ENCODE results near the gene MTIF3.

MTIF3 gene

GRCh38 chr13:27455331-27455855 lies 5.0 kb upstream of the MTIF3 start:
- no peak for DNase-seq (ENCODE audit: low spot score)

GRCh38 chr13:27450921-27451471 lies 632 bp upstream of the MTIF3 start:
- peak; percentile 40 for DNase-seq (ENCODE audit: low spot score)

- DNase-seq (ENCODE audit: low spot score): no peak
Measured at GRCh38 chr13:27449081-27449603, 1.2 kb downstream of the MTIF3 start.

DNA sequence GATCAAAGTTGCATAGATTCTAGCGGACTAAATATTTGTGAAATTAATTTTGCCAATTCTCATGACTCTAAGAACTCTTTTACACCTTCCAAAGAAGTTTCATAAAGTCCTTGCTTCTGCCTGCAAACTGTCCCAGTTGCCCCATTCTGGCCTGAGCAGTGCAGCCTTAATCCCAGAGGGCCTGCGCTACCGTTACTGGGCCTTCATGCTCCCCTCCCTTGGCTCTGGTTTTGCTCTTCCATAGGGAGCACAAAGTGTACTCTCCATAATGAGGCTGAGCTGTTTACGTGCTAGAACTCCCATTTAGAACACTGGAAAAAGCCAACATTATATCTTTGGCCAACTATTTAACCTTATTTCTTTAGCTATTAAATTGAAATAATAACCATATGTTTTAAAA lies 2.1 kb downstream of the MTIF3 start:
- no peak for DNase-seq (ENCODE audit: low spot score)

DNA sequence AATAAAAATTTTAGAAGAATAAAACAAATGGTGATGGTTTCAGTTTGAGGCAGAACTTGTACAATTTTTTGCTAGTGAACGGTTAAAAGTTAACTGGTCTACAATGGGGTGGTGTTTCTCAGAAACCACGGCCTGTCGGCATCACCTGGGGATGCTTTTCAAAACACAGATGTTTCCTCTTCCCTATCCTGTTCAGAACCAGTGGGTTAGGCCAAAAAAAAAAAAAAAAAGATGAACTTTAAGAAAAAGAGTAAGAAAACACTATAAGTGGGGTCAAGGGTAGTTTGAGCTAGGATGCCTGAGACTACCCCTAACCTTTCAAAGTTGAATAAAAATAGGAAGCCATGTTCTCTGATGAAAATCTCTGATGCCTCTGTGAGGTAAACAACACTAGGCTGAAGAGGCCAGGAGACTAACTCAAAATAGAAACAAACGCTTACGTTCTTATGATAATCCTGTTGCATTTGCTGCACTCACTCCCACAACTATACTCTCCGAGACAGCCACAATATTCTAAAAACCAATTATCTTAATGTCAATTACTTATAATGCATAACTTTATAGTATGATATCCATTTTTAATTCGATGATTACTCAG lies 3.3 kb downstream of the MTIF3 start:
- DNase-seq (ENCODE audit: low spot score): no peak

GRCh38 chr13:27442797-27443196 lies 7.6 kb downstream of the MTIF3 start:
- DNase-seq (ENCODE audit: low spot score): no peak

DNA sequence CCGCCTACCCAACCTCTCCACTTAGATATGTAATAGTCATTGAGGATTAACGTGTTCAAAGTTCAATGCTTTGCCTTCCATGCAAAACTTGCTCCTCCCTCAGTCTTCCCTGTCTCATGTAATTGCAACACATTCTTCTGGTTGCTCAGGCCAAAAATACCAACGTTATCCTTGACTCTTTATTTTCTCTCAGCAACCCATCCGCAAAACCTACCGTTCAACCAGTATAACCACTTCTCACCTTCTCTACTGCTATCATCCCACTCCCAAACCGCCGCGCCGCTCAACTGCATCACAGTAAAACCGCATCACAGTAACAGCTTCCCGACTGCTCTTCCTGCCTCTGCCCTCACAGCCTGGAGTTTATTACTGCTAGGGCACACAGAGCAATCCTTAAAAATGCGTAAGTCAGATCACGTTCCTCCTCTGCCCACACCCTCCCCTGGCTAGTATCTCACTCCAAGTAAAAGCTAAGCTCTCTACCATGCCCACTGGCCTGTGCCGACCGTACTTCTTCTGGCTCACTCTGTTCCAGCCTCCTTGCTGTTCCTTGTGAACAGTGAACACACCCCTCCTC lies 8.2 kb downstream of the MTIF3 start:
- DNase-seq (ENCODE audit: low spot score): no peak

GRCh38 chr13:27440408-27440807 lies 10.0 kb downstream of the MTIF3 start:
- DNase-seq (ENCODE audit: low spot score): no peak

- no peak for DNase-seq (ENCODE audit: low spot score)
Measured at GRCh38 chr13:27437126-27437525, 13.2 kb downstream of the MTIF3 start.

DNA sequence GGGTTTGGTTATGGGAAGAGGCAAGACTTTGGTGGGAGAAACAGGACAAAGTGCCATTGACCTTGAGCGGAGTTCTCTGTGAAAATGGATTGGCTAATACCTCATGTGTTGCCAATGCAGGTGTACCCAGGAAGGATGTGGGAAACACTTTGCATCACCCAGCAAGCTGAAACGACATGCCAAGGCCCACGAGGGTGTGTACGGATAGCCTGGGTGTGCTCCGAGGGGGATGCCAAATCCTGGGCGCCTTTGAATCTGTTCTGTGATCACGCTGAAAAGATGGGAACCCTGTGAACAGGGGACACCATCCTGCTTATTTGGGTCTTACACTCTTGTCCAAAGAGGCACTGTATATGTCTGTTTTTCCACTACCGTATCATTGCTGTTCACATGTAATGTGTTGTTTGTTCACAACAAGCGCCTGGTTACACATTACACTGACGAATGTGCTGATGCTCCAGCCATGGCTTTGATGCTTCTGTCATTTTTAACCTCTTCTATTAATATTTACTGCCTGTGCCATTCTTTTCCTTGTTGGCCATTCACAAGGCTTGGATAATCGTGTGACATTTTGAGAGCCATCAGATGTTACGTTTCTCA lies 17.7 kb downstream of the MTIF3 start:
- no peak for DNase-seq (ENCODE audit: low spot score)

GRCh38 chr13:27432180-27432579 lies 18.2 kb downstream of the MTIF3 start:
- no peak for DNase-seq (ENCODE audit: low spot score)

GRCh38 chr13:27428160-27428559 lies 22.2 kb downstream of the MTIF3 start:
- DNase-seq (ENCODE audit: low spot score): no peak

- DNase-seq (ENCODE audit: low spot score): no peak
Measured at GRCh38 chr13:27427641-27428040, 22.7 kb downstream of the MTIF3 start.

DNA sequence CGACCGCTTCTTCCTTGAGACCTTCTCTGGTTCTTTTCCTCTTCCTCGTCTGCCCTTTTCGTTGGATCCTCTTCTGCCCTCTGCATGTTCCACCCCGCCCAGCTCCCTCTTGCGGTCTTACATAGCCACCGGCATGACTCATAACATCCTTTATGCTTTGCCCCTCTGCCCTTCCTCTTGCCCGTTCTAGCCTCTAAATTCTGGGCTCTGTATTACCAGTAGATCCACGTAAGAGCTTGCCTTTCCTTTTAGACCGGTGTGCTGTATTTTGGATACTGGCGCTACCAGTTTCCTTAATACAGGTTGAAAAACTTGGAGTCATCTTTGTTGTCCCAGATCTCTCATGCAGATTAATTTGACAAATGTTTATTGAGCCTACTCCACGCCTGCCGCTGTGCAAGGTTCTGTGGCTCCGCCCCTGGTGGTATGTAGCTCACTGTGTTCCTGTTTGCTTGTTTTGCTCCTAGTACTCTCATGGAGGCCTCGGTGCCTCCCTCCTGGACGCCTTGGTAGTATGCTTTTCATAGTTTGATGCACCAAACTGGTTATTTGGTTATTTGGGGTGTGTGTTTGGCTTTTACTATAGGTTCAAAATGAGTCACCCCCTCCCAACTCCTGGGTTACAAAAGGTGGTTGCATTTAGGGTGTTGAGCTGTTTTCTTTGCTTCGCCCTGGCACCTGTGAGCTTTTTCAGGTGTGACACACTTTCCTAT lies 24.3 kb downstream of the MTIF3 start:
- peak; percentile 77 for DNase-seq (ENCODE audit: low spot score)

- no peak for DNase-seq (ENCODE audit: low spot score)
Measured at GRCh38 chr13:27425158-27425917, 25.0 kb downstream of the MTIF3 start.

DNA sequence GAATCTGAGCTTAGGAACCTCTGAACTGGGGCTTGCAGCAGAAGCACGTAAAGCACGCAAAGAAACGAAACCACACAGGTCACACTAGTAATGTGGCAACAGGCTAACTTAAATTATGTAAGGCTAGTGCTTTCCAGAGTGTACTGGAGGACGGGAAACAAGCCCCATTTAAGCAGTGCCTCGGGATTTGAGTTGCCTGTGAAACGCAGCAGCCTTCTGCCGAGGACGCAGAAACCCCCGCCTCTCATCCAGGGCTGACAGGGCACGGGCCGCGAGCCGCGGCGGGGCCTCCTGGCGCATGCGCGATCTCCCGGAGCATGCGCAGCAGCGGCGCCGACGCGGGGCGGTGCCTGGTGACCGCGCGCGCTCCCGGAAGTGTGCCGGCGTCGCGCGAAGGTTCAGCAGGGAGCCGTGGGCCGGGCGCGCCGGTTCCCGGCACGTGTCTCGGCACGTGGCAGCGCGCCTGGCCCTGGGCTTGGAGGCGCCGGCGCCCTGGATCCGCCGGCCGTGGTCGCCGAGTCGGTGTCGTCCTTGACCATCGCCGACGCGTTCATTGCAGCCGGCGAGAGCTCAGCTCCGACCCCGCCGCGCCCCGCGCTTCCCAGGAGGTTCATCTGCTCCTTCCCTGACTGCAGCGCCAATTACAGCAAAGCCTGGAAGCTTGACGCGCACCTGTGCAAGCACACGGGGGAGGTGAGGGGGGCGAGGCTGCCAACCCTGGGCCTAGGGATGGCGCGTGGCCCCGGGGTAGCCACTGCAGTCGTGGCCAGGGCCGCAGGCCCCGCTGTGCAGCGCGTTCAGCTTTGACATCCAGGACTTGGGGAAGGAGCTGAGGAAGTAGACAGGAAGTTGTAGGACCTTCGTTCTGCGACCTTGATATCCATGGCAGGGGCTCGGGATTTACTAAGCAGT lies 25.9 kb downstream of the MTIF3 start, which contains the start of gene GTF3A:
Gene GTF3A, plus strand, starts transcription at position 374 of the 912 bp plus-strand sequence.
- DNase-seq (ENCODE audit: low spot score): peak; percentile 98

DNA sequence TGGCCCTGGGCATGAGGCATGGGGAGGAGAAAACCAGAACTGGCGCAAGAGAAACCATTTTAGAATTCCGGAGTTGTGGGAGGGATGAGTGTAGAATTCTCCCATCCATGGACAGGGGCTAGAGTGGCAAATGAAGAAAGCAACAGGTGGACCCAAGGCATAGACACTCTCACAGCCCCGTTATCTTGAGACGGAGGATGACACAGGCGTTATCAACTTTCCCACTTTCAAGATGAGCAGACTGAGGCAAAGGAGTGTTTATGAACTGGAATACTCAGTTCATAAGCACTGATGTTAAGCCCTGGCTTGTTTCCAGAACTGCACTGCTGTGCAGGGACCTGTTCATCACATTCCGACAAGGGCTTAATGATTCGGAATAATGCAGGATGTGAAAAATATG lies 27.0 kb downstream of the MTIF3 start:
- no peak for DNase-seq (ENCODE audit: low spot score)

DNA sequence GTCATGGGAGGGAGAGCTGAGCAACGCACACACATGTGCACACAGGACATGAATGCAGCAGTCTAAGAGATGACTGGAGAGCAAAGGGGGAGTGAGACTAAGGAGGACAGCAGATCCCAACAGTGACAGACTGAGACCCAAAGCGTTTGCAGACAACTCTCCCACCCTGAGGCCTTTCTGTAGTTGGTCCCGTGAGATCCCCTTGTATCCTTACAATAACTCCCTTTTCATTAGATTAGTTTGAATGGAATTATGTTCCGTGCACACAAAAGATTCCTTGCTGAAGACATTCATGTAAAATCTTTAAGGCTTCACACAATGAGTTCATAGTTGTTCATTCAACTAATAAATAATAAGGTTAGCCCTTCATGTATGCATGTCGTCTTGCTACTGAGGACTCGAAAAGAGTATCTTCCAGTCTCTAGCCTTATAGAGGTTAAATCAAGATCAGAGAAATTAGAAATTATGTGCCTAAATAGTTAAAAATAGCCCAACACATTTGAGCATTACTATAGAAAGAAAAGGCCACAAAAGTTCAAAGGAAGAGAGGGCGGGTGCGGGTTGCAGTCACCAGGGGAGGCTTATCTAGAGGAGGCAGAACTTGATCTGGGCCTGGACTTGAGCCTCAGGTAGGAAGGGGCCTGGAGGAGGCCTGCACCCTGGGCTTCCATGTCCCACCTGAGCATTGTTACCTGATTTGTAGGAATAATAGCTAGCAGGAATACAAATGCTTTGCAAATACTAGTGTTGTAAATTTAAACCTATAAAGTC lies 29.1 kb downstream of the MTIF3 start:
- DNase-seq (ENCODE audit: low spot score): no peak

DNA sequence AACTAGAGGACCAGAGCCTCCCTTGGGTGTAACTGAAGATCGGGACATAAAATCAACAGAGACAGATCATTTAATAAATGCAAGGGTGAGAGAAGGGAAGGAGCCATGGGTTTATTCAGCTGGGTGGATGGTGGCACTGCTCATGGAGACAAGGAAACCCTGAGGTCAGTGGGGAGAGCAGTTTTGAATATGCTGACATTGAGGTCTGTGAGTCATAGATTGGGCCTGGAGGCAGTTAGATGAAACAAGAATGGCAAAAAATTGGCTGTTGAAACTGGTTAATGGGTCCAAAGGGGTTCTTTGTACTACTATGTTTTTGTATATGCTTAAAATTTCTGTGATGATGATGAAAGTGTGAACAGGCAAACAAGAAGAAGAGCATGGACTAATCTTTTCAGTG lies 31.0 kb downstream of the MTIF3 start:
- DNase-seq (ENCODE audit: low spot score): peak; percentile 35

DNA sequence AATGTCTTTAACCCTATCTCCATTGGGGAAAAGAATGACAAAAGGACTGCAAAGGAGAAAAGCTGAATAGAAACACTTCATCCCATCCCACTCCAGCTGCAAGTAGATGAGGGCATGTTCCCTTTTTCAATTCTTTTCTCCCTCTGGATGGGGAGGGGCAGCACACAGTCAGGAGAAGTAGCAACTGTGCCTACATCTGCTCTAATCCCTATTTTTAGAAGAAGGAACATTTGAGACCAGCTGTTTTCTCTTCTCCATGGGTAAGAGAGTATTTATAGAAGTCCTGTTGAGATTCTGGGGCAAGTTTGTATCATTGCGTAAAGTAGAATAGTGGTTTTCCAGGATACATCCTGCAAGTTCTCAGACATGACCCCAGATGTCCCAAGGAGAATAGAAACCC lies 35.2 kb downstream of the MTIF3 start:
- DNase-seq (ENCODE audit: low spot score): no peak
